Midbrain (tissue), 1 donor: ENCODE measurements around the gene SOX9.
"Not testable (repeated sequence)": the region's sequence is repeated elsewhere in the genome, so short reads cannot be mapped to it uniquely, and the experiment has no call there.

Source experiments
- DNase-seq: peaks from one replicate; lab custom pipeline; 2025; lab: John Stamatoyannopoulos, UW

SOX9 gene

DNA sequence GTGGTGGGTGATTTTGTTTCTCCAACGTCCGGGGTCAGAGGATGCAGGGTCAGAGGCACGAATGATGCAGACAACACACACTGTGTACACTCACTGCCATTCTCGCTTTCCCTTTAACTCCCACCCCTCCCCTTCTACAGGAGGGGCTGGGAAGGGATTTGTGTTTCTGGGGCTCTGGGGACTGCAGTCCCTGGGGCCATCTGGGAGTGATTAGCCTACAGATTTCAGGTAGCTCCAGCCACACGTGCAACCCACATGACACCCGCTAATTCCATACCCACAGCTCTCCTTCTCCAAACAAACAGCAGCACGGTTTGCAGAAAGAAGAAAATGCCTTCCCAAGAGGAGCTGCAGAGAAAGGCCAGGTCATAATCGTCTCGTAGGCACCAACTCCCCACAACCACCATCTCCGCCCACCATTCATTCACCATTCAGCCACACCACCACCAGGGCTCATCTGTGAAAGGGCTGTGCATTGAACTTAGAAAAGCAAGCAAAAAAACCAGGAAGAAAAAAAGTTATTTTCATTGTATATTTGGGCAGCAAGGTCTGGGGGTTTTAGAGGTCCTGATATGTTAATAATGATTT is 9.4 kb upstream of the SOX9 start:
- DNase-seq = no peak

- DNase-seq = not testable (repeated sequence)
These were observed 8.9 kb upstream of the SOX9 start for GRCh38 chr17:72111926-72112325.

DNA sequence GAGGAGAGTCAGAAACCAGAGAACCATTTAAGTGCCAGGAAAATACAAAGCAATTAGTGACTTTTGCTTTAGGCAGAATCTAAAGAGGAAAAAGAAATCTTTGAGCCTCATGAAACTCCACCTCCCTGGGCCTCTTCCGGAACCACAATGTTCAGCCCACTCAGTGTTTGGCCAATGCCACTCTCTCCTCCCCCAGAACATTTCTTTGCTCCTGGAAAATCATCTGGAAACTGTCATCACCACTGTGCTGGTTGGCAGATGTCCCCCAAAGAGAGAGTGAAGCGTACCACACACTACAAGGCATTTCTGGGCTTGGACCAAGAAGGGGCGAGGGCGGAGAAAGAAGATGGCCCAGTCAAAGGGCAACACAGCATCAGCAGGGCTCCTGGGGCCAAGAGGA is 7.1 kb upstream of the SOX9 start:
- DNase-seq = no peak

- DNase-seq = no peak
These were observed 4.9 kb upstream of the SOX9 start for GRCh38 chr17:72115781-72116525.

GRCh38 chr17:72116661-72117521 is 3.9 kb upstream of the SOX9 start:
- no peak for DNase-seq

DNA sequence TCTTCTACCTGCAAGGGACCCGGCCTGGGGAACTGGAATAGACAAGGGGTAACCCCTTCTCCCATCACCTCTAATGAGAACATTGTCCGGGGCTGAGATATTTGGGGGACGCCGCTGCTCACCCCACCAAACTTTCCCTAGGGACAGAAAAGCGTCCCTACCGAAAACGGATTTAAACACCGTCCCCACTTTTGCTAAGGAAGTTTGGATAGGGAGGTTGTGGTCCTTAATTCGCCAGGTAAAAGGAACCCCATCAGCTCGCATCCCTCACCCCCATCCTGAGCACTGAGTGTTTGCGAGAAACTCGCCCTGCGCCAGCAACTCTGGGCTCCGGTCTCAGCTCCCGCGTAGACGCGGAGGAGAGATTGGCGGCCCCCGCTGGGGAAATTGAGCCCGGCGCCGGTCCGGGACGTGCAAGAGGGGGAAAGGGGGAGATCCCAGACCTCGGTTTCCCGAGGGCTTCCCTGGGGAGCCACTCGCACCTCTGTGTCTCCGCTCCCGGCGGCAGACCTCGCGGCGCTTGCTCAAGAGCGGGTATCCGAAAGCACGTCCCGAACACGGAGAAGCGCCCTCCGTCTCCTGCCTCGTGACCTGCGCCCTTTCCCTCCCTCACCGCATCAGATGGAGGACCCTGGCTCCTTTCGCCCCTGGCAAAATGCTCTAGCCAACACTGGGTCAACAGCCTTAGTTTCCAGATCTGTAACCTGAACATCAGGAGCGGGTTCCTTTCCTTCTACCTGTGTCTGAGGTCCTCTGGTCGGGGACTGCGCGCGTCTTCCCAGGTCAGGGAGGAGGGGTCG is 3.1 kb upstream of the SOX9 start:
- peak; percentile 37 for DNase-seq

DNA sequence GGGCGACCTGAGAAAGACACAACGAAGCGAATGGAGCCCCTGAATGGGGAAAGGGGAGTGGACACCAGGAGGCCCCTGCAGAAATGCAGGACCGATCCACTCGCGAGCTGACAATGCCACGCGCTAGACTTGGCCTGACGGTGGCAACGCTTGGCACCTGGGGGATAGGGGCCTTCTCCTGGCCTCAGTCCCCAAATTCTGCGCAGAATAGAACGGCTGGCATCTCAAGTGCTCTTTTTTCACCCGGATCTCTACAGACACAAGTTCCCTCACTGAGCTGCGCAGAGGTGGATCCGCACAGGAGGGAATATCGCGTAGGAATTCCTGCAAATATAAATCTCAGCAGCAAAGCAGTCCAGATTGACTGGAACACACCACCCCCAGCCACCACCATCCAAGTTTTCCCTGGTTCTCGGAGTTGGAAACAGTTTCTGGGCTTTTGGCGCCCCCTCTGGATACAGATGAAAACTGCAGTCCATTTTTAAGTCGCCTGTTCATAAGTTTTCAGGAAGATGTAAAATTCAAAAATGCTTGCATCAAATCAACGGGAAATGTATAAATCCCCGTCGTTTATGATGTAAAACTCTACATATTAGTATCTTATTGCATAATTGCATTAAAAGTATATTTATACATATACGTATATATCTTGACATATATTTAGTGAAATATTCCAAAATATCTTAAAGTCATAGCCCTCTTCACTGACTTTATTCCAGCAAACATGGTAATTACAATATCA is 2.3 kb upstream of the SOX9 start:
- DNase-seq = peak; percentile 88

DNA sequence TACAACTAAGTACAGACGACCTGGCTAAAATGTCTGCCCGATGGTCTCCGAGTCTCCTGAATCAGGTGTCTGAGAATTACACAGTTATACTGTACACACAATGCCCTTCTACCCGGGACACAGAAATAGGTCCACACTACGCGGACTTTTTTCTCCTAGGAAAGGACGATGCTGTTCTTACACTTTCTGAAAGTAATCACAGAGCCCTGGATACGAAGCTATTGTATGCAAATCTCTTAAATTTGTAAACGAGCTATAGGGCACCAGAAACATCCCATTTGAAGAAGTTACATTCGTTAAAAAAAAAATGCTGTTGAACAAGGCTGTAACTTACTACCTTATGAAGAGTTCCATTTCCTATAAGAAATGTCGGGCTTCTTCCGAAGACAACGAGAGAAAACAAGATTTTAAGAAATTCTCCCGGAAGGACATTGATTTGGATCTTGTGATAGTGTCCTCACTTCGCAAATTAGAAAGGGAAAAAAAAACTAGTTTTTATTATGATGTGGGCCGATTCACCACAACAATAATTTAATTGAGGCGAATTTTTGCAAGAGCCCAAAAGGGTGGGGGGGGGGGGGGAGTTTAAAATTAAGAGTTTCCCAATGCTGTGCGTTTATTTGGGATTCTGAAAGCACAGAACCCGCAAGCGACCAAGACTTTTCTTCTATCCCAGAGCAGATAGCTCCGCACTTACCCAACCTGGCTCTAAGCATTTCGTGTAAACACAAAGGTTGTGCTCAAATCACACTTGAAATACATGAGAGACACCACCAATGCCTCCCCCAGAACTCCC is 1.5 kb upstream of the SOX9 start:
- peak; percentile 58 for DNase-seq

GRCh38 chr17:72119873-72120641 is 763 bp upstream of the SOX9 start:
- DNase-seq = peak; percentile 73

DNA sequence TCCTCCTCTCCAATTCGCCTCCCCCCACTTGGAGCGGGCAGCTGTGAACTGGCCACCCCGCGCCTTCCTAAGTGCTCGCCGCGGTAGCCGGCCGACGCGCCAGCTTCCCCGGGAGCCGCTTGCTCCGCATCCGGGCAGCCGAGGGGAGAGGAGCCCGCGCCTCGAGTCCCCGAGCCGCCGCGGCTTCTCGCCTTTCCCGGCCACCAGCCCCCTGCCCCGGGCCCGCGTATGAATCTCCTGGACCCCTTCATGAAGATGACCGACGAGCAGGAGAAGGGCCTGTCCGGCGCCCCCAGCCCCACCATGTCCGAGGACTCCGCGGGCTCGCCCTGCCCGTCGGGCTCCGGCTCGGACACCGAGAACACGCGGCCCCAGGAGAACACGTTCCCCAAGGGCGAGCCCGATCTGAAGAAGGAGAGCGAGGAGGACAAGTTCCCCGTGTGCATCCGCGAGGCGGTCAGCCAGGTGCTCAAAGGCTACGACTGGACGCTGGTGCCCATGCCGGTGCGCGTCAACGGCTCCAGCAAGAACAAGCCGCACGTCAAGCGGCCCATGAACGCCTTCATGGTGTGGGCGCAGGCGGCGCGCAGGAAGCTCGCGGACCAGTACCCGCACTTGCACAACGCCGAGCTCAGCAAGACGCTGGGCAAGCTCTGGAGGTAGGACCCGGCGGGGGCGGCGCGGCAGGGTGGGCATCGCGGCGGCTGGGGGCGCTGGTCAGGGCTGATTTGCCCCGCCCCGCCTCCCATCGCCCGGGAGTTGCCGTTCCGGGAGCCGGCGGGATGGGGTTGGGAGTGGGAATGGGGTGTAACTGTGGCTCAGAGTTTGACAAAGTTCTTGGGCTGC is 567 bp downstream of the SOX9 start:
- DNase-seq = peak; percentile 25

- no peak for DNase-seq
These were observed 1.4 kb downstream of the SOX9 start for GRCh38 chr17:72122010-72122764.

- DNase-seq = peak; percentile 44
These were observed 2.1 kb downstream of the SOX9 start for GRCh38 chr17:72122765-72123529.

GRCh38 chr17:72123530-72124437 is 3.0 kb downstream of the SOX9 start:
- peak; percentile 41 for DNase-seq

- DNase-seq = peak; percentile 27
These were observed 3.6 kb downstream of the SOX9 start for GRCh38 chr17:72124438-72124775.

GRCh38 chr17:72125226-72125651 is 4.4 kb downstream of the SOX9 start:
- peak; percentile 32 for DNase-seq

GRCh38 chr17:72125742-72126141 is 4.9 kb downstream of the SOX9 start:
- DNase-seq = no peak
